Stomach (tissue), 9 donors: ENCODE data around the gene PNCK. TPM values are rescaled to one million over a fixed set of nuclear protein-coding genes. Genes with fewer than 3 reads are reported as not detected.

Experiments used
- DNase-seq, 2 donors: peaks; one replicate each; pipeline versions ENCODE4 v3.0.0 to v3.0.0-alpha.2; 2013 to 2019
- H3K27ac ChIP-seq, 5 donors: fragments of 200-600 bp in 4 of 5; sonication (generic) in 4 of 5; one replicate each; pipeline ENCODE4 v1.5.1; 2013 to 2019; ENCODE audit warnings: mild to moderate bottlenecking in 1 of 5, moderate library complexity in 1 of 5
- H3K27me3 ChIP-seq, 3 donors: fragments of 200-600 bp; sonication (generic); one replicate each; pipeline ENCODE4 v1.5.1; 2017 to 2019; ENCODE audit warnings: mixed run types in 1 of 3
- H3K36me3 ChIP-seq, 4 donors: fragments of 200-600 bp; sonication (generic); 1 replicate in 3 of 4; 2 replicates in 1 of 4; pipeline ENCODE4 v1.5.1; 2016 to 2019
- H3K4me1 ChIP-seq, 4 donors: fragments of 200-600 bp; sonication (generic); one replicate each; pipeline ENCODE4 v1.5.1; 2016 to 2019
- H3K4me3 ChIP-seq, 4 donors: fragments of 200-600 bp; sonication (generic) in 3 of 4; one replicate each; pipeline ENCODE4 v1.5.1; 2016 to 2019; ENCODE audit warnings: mild to moderate bottlenecking in 1 of 4
- H3K9me3 ChIP-seq, 4 donors: fragments of 200-600 bp; sonication (generic); one replicate each; pipeline ENCODE4 v1.5.1; 2016 to 2019
- CTCF ChIP-seq, 7 experiments: fragments of 450-650 bp in 4 of 7; fragments of 200-600 bp in 3 of 7; sonication (generic) in 3 of 7; IDR thresholded peaks; one replicate each; pipeline ENCODE4 v1.5.1; 2016 to 2019; ENCODE audit warnings: antibody characterized with exemption in 7 of 7, control low read depth in 2 of 7, mild to moderate bottlenecking in 1 of 7
- EP300 ChIP-seq: sonication (generic); formaldehyde crosslinking; IDR thresholded peaks from one replicate; pipeline ENCODE4 v1.6.1; 2017; ENCODE audit warnings: antibody characterized with exemption
- POLR2A ChIP-seq, 4 donors: fragments of 450-650 bp; IDR thresholded peaks; one replicate each; pipeline ENCODE4 v1.6.1; 2016; ENCODE audit warnings: antibody characterized with exemption in 4 of 4, control low read depth in 2 of 4, mild to moderate bottlenecking in 1 of 4, moderate library complexity in 1 of 4
- POLR2AphosphoS5 ChIP-seq, 3 donors: sonication (generic); formaldehyde crosslinking; IDR thresholded peaks; one replicate each; pipeline ENCODE4 v1.6.1; 2016; ENCODE audit warnings: antibody characterized with exemption in 3 of 3
- WGBS, 5 donors: extraction: QIAGEN DNeasy Blood & Tissue Kit in 3 of 5; methylation state at CpG; one replicate each; pipeline versions ENCODE4 v1.1.5 to v1.1.7; 2013 to 2018; 5-methylcytosine and 5-hydroxymethylcytosine counted together
- intact Hi-C: fragments of 100-400 bp; cut with DNase I; formaldehyde crosslinking; loops from one replicate; pipeline ENCODE4 v1.15.1; 2023; ENCODE audit warnings: low total_unique reads
- polyA plus RNA-seq, 3 donors: library from polyadenylated mRNA; stranded (reverse); fragments of 200-250 nt; gene quantifications; one replicate each; pipeline ENCODE4 v1.2.3, GENCODE V29; 2013
- total RNA-seq, 5 donors: library from RNA; depleted of rRNA; stranded (reverse); fragments of >200 nt; gene quantifications; one replicate each; pipeline versions ENCODE4 v1.1.0 to v1.2.3, GENCODE V29; 2014 to 2016
- donor health status: healthy with polysubstance abuse.
- donor health status: Bipolar disorder and iron deficiency.
- donor health status: healthy.

The PNCK gene
- total and polyA plus RNA-seq, 8 donors: 0.44 to 21.0 (median 8.3) TPM; not detected in 1

GRCh38 chrX:153648358-153649177 is 25.0 kb downstream of the PNCK start:
- Histone ChIP-seq H3K36me3 (no peaks in the 10 kb centered on the region), H3K4me1 (peaks cover 0 to 25% (median 22%) of the 10 kb centered on the region in 4 donors), H3K4me3 (no peak overlapping the region), H3K27ac (no peak overlapping the region), H3K9me3 (peaks cover 0 to 13% (median under 1%) of the 10 kb centered on the region in 4 donors), H3K27me3 (peaks cover 23 to 60% (median 55%) of the 10 kb centered on the region in 3 donors)
- intact Hi-C loops: no loop called here
- no peak for TF ChIP-seq POLR2A (IDR thresholded peaks at IDR 0.05)
- DNase-seq: no peak
- 74 to 89% (median 80%) methylated on average over 4 to 17 of the region's 17 CpGs for WGBS, 5 donors

- peak overlapping the region; percentile 15 to 45 (median 28) for H3K4me3 ChIP-seq
- peaks cover 23 to 69% (median 64%) of the 10 kb centered on the region in 3 donors for H3K27me3 ChIP-seq
- no peaks in the 10 kb centered on the region for H3K36me3 ChIP-seq
- DNase-seq: peak in 1 of 2 donors; percentile 23
- peaks cover 0 to 33% (median 29%) of the 10 kb centered on the region in 4 donors for H3K4me1 ChIP-seq
- intact Hi-C loops: no loop called here
- 5 to 39% (median 19%) methylated on average over 14 to 84 of the region's 85 CpGs for WGBS, 5 donors
- H3K27ac ChIP-seq: no peak overlapping the region
- peaks cover 0 to 4% (median 0%) of the 10 kb centered on the region in 4 donors for H3K9me3 ChIP-seq
- TF ChIP-seq POLR2A (IDR thresholded peaks at IDR 0.05) (no peak), CTCF (IDR thresholded peaks at IDR 0.05) (no peak), POLR2AphosphoS5 (IDR thresholded peaks at IDR 0.05) (no peak), EP300 (no peak)
Measured at GRCh38 chrX:153647461-153648357, 25.9 kb downstream of the PNCK start.

GRCh38 chrX:153646620-153647373 is 26.8 kb downstream of the PNCK start, which contains the start of gene DUSP9:
Gene DUSP9 (plus strand): TSS chrX:153647203. CDS start chrX:153647954, 751 bp downstream.
- peak; percentile 36 to 77 for DNase-seq
- H3K36me3 ChIP-seq: no peaks in the 10 kb centered on the region
- peak within 1 kb of the TSS; percentile 15 to 45 (median 28) for H3K4me3 ChIP-seq
- peaks cover 23 to 78% (median 73%) of the 10 kb centered on the region in 3 donors for H3K27me3 ChIP-seq
- no peak within 1 kb of the TSS for H3K27ac ChIP-seq
- H3K9me3 ChIP-seq: peaks cover 0 to 4% (median 0%) of the 10 kb centered on the region in 4 donors
- peaks cover 0 to 43% (median 39%) of the 10 kb centered on the region in 4 donors for H3K4me1 ChIP-seq
- WGBS, 5 donors: 3 to 33% (median 23%) methylated on average over 4 to 52 of the region's 53 CpGs
- TF ChIP-seq POLR2AphosphoS5 (IDR thresholded peaks at IDR 0.05): no peak
- no peak for TF ChIP-seq EP300
- no peak for TF ChIP-seq POLR2A (IDR thresholded peaks at IDR 0.05)
- no peak for TF ChIP-seq CTCF (IDR thresholded peaks at IDR 0.05)
- intact Hi-C loops: no loop called here

GRCh38 chrX:153645921-153646488 is 27.6 kb downstream of the PNCK start:
- peak in 1 of 2 donors; percentile 10 for DNase-seq
- WGBS, 5 donors: 23 to 43% (median 38%) methylated on average over 8 to 10 of the region's 10 CpGs
- no peak for TF ChIP-seq EP300
- no peak for TF ChIP-seq CTCF (IDR thresholded peaks at IDR 0.05)
- no peak for TF ChIP-seq POLR2AphosphoS5 (IDR thresholded peaks at IDR 0.05)
- no peak for TF ChIP-seq POLR2A (IDR thresholded peaks at IDR 0.05)
- peaks cover 29 to 86% (median 81%) of the 10 kb centered on the region in 3 donors for H3K27me3 ChIP-seq
- H3K4me3 ChIP-seq: no peak overlapping the region
- peaks cover 0 to 43% (median 40%) of the 10 kb centered on the region in 4 donors for H3K4me1 ChIP-seq
- H3K36me3 ChIP-seq: no peaks in the 10 kb centered on the region
- intact Hi-C loops: no loop called here
- no peak overlapping the region for H3K27ac ChIP-seq
- H3K9me3 ChIP-seq: peaks cover 0 to 4% (median 0%) of the 10 kb centered on the region in 4 donors
